Activated T-helper 2 cell treated with anti-CD3 and anti-CD28 coated beads, Interferon-gamma antibody, Interleukin-2, Interleukin-4, amounts not matched to agents 10 μg/mL and 5 μg/mL and 100 μg/mL, durations not matched to agents 14 hours and 24 hours and 36 hours (primary cell): ENCODE results near the gene GLIS1. TPM values are rescaled to one million over a fixed set of nuclear protein-coding genes. Genes with fewer than 3 reads are reported as not detected.

Source experiments
- DNase-seq: peaks from one replicate; pipeline ENCODE4 v3.0.0; 2021; ENCODE audit warnings: low spot score
- H3K27ac Mint-ChIP-seq: one replicate; pipeline ENCODE4 v1.8.0; 2021; ENCODE audit warnings: mixed read lengths
- H3K27me3 Mint-ChIP-seq: one replicate; pipeline ENCODE4 v1.8.0; 2021; ENCODE audit warnings: low read depth, mixed read lengths
- H3K36me3 Mint-ChIP-seq: one replicate; pipeline ENCODE4 v1.8.0; 2021; ENCODE audit warnings: low read depth, mixed read lengths
- H3K4me1 Mint-ChIP-seq: one replicate; pipeline ENCODE4 v1.8.0; 2021; ENCODE audit warnings: low read depth, mixed read lengths
- H3K4me3 Mint-ChIP-seq: one replicate; pipeline ENCODE4 v1.8.0; 2021; ENCODE audit warnings: low read depth, mild to moderate bottlenecking, moderate library complexity, mixed read lengths
- H3K9me3 Mint-ChIP-seq: one replicate; pipeline ENCODE4 v1.8.0; 2021; ENCODE audit warnings: mixed read lengths
- intact Hi-C: fragments of 100-400 bp; cut with micrococcal nuclease; formaldehyde crosslinking; loops from one replicate; pipeline ENCODE4 v1.15.1; 2023
- total RNA-seq: library from RNA; stranded (reverse); gene quantifications from 2 replicates; pipeline ENCODE4 v1.2.3, GENCODE V29; 2022

GLIS1 gene
- total RNA-seq, 1 donor from 2014 or later = not detected

GRCh38 chr1:53470584-53470983, 268.4 kb downstream of the GLIS1 start:
- Mint-ChIP-seq H3K36me3 (no peaks in the 10 kb centered on the region), H3K27ac (no peak overlapping the region), H3K4me1 (no peaks in the 10 kb centered on the region), H3K27me3 (no peaks in the 10 kb centered on the region), H3K9me3 (no peaks in the 10 kb centered on the region), H3K4me3 (no peak overlapping the region)
- intact Hi-C loops = no loop called here
- no peak for DNase-seq

GRCh38 chr1:53470155-53470554, 268.8 kb downstream of the GLIS1 start:
- H3K27ac Mint-ChIP-seq = no peak overlapping the region

GRCh38 chr1:53469373-53469772, 269.6 kb downstream of the GLIS1 start:
- H3K4me3 Mint-ChIP-seq = no peak overlapping the region
- H3K27me3 Mint-ChIP-seq = no peaks in the 10 kb centered on the region
- H3K9me3 Mint-ChIP-seq = no peaks in the 10 kb centered on the region
- no peaks in the 10 kb centered on the region for H3K36me3 Mint-ChIP-seq
- H3K27ac Mint-ChIP-seq = no peak overlapping the region
- DNase-seq = no peak
- intact Hi-C loops = no loop called here
- no peaks in the 10 kb centered on the region for H3K4me1 Mint-ChIP-seq

More at GRCh38 chr1:53470155-53470554, 268.8 kb downstream of the GLIS1 start:
- no peak for DNase-seq
- Mint-ChIP-seq H3K4me1 (no peaks in the 10 kb centered on the region), H3K9me3 (no peaks in the 10 kb centered on the region), H3K27me3 (no peaks in the 10 kb centered on the region), H3K4me3 (no peak overlapping the region), H3K36me3 (no peaks in the 10 kb centered on the region)
- intact Hi-C loops = no loop called here

GRCh38 chr1:53468374-53468773, 270.6 kb downstream of the GLIS1 start:
- Mint-ChIP-seq H3K27me3 (no peaks in the 10 kb centered on the region), H3K4me3 (no peak overlapping the region), H3K9me3 (no peaks in the 10 kb centered on the region), H3K27ac (no peak overlapping the region), H3K36me3 (no peaks in the 10 kb centered on the region), H3K4me1 (no peaks in the 10 kb centered on the region)
- DNase-seq = no peak
- intact Hi-C loops = no loop called here

GRCh38 chr1:53467391-53467790, 271.6 kb downstream of the GLIS1 start:
- H3K27ac Mint-ChIP-seq = no peak overlapping the region
- intact Hi-C loops = no loop called here
- no peak for DNase-seq
- H3K4me3 Mint-ChIP-seq = no peak overlapping the region
- H3K4me1 Mint-ChIP-seq = no peaks in the 10 kb centered on the region
- no peaks in the 10 kb centered on the region for H3K36me3 Mint-ChIP-seq
- no peaks in the 10 kb centered on the region for H3K27me3 Mint-ChIP-seq
- H3K9me3 Mint-ChIP-seq = no peaks in the 10 kb centered on the region

GRCh38 chr1:53465023-53465957, 273.7 kb downstream of the GLIS1 start:
- Mint-ChIP-seq H3K4me3 (no peak overlapping the region), H3K27ac (no peak overlapping the region), H3K27me3 (no peaks in the 10 kb centered on the region), H3K9me3 (no peaks in the 10 kb centered on the region), H3K4me1 (no peaks in the 10 kb centered on the region), H3K36me3 (no peaks in the 10 kb centered on the region)
- DNase-seq = no peak
- intact Hi-C loops = no loop called here

GRCh38 chr1:53463961-53464899, 274.7 kb downstream of the GLIS1 start:
- no peak for DNase-seq
- Mint-ChIP-seq H3K27ac (no peak overlapping the region), H3K9me3 (no peaks in the 10 kb centered on the region), H3K4me1 (no peaks in the 10 kb centered on the region), H3K36me3 (no peaks in the 10 kb centered on the region), H3K4me3 (no peak overlapping the region), H3K27me3 (no peaks in the 10 kb centered on the region)
- intact Hi-C loops = no loop called here

GRCh38 chr1:53462769-53463501, 276.0 kb downstream of the GLIS1 start:
- no peaks in the 10 kb centered on the region for H3K27me3 Mint-ChIP-seq
- H3K36me3 Mint-ChIP-seq = no peaks in the 10 kb centered on the region
- DNase-seq = no peak
- no peaks in the 10 kb centered on the region for H3K4me1 Mint-ChIP-seq
- intact Hi-C loops = no loop called here
- no peak overlapping the region for H3K4me3 Mint-ChIP-seq
- H3K27ac Mint-ChIP-seq = no peak overlapping the region
- no peaks in the 10 kb centered on the region for H3K9me3 Mint-ChIP-seq

GRCh38 chr1:53462193-53462592, 276.8 kb downstream of the GLIS1 start:
- H3K36me3 Mint-ChIP-seq = no peaks in the 10 kb centered on the region
- intact Hi-C loops = no loop called here
- no peaks in the 10 kb centered on the region for H3K4me1 Mint-ChIP-seq
- no peaks in the 10 kb centered on the region for H3K9me3 Mint-ChIP-seq
- DNase-seq = no peak
- H3K4me3 Mint-ChIP-seq = no peak overlapping the region
- H3K27me3 Mint-ChIP-seq = no peaks in the 10 kb centered on the region
- H3K27ac Mint-ChIP-seq = no peak overlapping the region

- DNase-seq = no peak
- Mint-ChIP-seq H3K4me3 (no peak overlapping the region), H3K4me1 (no peaks in the 10 kb centered on the region), H3K27me3 (peaks cover 2% of the 10 kb centered on the region), H3K36me3 (no peaks in the 10 kb centered on the region), H3K9me3 (no peaks in the 10 kb centered on the region), H3K27ac (no peak overlapping the region)
- intact Hi-C loops = no loop called here
Observed at GRCh38 chr1:53461323-53462044, 277.5 kb downstream of the GLIS1 start.

- intact Hi-C loops = no loop called here
- H3K9me3 Mint-ChIP-seq = no peaks in the 10 kb centered on the region
- no peak overlapping the region for H3K4me3 Mint-ChIP-seq
Observed at GRCh38 chr1:53460666-53461322, 278.2 kb downstream of the GLIS1 start.

More at GRCh38 chr1:53460666-53461322, 278.2 kb downstream of the GLIS1 start:
- no peaks in the 10 kb centered on the region for H3K4me1 Mint-ChIP-seq
- H3K27me3 Mint-ChIP-seq = peaks cover 2% of the 10 kb centered on the region
- H3K27ac Mint-ChIP-seq = no peak overlapping the region
- no peak for DNase-seq
- H3K36me3 Mint-ChIP-seq = no peaks in the 10 kb centered on the region
